HG02852 (cell line): ENCODE measurements around the gene PTPA.
"Not testable (repeated sequence)": the region's sequence is repeated elsewhere in the genome, so short reads cannot be mapped to it uniquely, and the experiment has no call there.

ENCODE experiments used
- ATAC-seq: cut with Tn5 transposase; IDR thresholded peaks from one replicate; pipeline ENCODE4 v1.9.1; 2021; ENCODE audit warnings: mild to moderate bottlenecking, moderate library complexity; ENCODE audit not compliant: unreplicated experiment

The PTPA gene

GRCh38 chr9:129193655-129194054 is 82.4 kb downstream of the PTPA start:
- no peak for ATAC-seq

GRCh38 chr9:129194221-129194620 is 83.0 kb downstream of the PTPA start:
- no peak for ATAC-seq

GRCh38 chr9:129195606-129196005 is 84.4 kb downstream of the PTPA start:
- ATAC-seq, result no peak

GRCh38 chr9:129197045-129197444 is 85.8 kb downstream of the PTPA start:
- not testable (repeated sequence) for ATAC-seq

DNA sequence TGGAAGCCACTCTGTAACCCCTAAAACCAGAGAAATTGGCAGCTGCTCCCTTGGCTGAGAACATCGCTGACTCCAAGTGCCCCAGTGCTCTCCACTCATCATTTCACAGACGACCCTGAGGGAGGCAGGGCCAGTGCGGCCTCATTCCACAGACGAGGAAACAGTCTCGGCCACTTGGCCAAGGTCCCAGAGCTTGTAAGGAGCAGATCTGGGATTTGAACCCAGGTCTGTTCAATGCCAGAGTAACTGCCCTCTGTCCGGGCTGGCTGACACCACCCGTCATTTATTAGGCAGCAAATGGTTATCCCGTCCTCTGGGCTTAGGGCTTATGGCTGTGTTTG is 86.7 kb downstream of the PTPA start:
- ATAC-seq, result no peak
